8988T (cell line): ENCODE measurements around the gene UBE4B.
A peak's percentile ranks its signal among the peaks of the same experiment; 100 is the strongest.
"Not testable (repeated sequence)": the region's sequence is repeated elsewhere in the genome, so short reads cannot be mapped to it uniquely, and the experiment has no call there.

ENCODE experiments used
- DNase-seq: peaks from one replicate; pipeline ENCODE4 v3.0.0; 2011

Gene UBE4B

GRCh38 chr1:10032590-10033358, at the start of gene UBE4B:
Gene UBE4B (plus strand): TSS chr1:10032958. CDS start chr1:10033671, 713 bp downstream.
- peak; percentile 65 for DNase-seq

DNA sequence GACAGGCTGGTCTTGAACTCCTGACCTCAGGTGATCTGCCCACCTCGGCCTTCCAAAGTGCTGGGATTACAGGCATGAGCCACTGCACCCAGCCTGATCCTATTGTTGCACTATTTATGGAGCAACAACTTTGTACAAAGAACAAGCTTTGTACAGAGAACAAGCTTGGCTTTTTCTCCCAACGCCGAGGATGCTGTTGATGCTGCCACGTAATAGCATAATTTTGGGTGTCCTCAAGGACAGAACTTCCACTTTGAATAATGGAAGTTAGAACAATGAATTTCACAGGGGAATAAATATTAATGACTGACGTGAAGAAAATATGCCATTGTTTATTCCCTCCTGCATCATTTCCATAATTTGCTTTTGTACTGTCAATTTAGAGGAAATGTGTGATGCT, 48.5 kb upstream of the UBE4B start:
- no peak for DNase-seq

DNA sequence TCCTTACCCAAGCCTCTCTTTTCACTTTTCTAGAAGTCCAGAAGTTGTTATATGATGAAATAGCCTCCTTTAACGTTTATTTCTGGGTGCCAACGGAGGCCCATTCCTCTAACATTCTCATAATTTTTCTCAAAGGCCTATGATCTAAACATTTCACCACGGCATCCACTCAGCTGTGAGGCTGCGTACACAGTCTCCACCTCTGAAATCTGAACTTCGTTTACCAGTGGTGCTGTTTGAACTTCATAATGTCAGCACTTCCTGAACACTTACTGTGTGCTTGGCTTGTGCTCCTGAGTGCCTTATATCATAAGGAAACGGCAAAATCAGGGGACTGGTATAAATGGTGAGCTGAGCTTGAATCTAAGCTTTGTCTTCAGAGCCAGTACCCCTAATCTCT, 47.8 kb upstream of the UBE4B start:
- DNase-seq, result no peak

DNA sequence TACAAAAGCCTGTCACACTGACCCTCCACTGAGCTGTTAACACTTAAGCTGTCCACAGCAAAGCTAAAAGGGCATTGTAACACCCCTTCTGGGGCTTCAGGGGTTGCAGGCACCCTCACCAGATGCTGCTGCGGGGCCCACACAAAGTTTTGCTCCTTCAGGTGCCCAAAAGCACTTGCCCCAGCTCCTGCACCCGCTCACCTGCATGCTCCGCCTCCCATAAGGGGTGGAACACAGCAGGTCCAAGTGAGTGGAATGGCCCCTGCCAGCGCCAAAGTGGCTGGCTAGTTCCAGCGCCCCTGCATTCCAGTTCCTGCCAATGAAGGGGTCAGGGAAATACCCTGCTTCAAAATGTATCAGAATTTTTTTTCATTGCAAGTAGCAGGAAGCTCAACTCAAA, 43.0 kb upstream of the UBE4B start:
- no peak for DNase-seq

DNA sequence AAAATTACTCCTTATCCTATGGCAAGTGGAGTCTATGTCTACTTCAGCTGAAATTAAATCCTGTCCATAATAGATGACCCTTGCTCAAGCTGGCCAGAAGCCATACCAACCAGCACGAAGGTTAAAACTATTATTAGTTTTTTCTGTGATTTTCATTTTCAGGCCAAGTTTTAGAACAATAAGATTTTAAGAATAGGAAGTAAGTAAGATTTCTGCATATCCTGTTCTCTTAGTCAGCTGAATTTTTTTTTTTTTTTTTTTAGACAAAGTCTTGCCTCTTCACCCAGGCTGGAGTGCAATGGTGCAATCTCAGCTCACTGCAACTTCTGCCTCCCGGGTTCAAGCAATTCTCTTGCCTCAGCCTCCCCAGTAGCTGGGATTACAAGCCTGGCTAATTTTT, 41.8 kb upstream of the UBE4B start:
- DNase-seq, result no peak

DNA sequence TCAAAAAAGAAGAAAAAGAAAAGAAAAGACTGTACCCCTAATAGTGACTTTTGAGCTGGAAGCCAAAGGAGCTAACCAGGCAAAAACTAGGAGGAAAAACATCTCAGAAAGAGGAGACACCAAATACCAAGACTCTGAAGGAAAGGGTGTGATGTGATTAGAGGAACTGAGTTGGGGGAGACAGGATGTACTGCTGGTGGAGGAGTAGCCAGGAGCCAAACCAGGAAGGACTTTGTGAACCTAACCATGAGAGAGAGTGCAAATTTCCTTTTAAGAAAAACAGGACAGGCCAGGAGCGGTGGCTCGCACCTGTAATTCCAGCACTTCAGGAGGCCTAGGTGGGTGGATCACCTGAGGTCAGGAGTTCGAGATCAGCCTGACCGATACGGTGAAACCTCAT, 39.8 kb upstream of the UBE4B start:
- DNase-seq, result no peak

GRCh38 chr1:9993561-9994075, 39.1 kb upstream of the UBE4B start:
- DNase-seq, result no peak

DNA sequence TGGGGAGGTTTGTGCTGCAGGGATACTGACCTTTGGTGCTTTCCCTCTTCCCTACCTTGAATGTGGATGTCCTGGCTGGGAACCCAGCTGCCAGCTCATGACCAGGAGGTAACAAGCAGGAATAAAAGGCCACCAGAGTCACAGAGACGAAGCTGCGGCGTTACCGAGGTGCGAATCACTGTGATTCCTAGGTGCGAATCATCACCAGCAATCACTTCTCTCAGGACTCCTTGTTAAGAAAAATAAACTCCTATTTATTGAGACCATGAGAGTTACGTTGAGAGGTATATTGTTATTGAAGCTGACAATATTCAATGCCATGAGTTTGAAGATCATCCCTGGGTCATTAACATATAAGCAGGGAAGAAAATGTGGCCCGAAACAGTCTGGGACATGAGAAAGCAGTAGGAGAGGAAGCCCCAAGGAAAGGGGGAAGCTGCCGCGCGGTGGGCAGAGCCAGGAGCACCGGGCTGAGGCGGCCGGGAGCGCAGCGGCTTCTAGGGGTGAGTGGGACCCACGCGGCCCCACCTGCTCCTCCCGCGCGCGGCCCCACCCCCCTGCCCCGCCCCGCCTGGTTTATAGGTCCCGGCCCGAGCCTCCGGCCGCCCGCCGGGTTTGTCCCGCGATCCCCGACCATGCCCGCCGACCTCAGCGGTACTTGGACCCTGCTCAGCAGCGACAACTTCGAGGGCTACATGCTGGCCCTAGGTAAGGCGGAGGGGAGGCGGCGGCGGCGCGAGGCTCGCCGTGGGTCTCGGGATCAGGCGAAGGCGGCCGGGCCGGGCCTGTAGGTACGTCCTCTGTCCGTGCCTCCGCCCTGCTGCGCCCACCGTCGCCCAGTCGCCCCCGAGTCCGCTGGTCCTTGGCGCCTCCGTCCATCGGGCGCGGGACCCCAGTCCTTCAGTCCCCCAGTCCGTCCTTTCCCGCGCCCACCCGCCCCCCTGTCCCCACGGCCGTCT, 35.9 kb upstream of the UBE4B start, which contains the start of gene RBP7:
Gene RBP7, plus strand, starts transcription at position 605 of the 959 bp plus-strand sequence. Its CDS starts 31 bp downstream, at position 636.
- peak; percentile 60 for DNase-seq

- no peak for DNase-seq
These were observed 31.6 kb upstream of the UBE4B start for GRCh38 chr1:10001016-10001665.

DNA sequence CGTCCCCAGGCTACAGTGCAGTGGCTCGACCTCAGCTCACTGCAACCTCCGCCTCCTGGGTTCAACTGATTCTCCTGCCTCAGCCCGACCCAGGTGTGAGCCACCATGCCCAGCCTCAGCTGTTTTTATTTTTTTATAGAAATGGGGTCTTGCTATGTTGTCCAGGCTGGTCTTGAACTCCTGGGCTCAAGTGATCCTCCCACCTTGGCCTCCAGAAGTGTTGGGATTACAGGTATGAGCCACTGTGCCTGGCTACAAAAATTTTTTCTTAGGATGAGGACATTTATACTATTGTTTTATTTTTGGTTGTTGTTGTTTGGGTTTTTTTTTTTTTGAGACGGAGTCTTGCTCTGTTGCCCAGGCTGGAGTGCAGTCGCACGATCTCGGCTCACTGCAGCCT, 27.5 kb upstream of the UBE4B start:
- not testable (repeated sequence) for DNase-seq

- DNase-seq, result no peak
These were observed 25.6 kb upstream of the UBE4B start for GRCh38 chr1:10007169-10007568.

DNA sequence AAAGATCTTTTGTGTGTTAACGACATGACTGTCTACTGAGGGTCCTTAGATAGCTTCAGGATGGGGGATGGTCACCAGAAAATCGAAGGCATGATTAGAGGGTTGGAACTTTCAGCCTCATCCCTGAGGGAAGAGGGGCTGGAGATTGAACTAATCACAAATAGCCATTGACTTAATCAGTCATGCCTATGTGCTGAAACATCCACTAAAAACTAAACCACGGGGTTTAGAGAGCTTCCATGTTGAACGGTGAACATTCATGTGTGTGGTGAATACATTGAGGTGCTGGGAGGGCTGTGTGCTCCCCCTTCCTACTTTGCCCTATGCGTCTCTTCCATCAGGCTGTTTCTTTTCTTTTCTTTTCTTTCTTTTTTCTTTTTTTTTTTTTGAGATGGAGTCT, 18.7 kb upstream of the UBE4B start:
- DNase-seq, result no peak

- no peak for DNase-seq
These were observed 13.2 kb upstream of the UBE4B start for GRCh38 chr1:10019561-10019960.

DNA sequence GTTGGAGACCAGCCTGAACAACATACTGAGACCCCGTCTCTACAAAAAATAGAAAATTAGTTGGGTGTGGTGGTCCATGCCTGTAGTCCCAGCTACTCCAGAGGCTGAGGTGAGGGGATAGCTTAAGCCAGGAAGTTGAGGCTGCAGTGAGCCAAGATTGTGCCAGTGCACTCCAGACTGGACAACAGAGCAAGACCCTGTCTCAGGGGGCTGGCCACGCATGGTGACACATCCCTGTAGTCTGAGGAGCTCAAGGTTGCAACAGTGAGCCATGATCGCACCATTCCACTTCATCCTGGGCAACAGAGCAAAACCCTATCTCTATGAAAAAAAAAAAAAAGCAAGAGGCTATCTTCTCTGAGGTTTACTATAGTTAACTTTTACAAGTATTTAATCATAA, 12.7 kb upstream of the UBE4B start:
- DNase-seq, result no peak

- DNase-seq, result not testable (repeated sequence)
These were observed 12.1 kb upstream of the UBE4B start for GRCh38 chr1:10020678-10021077.

- DNase-seq, result not testable (repeated sequence)
These were observed 10.8 kb upstream of the UBE4B start for GRCh38 chr1:10021992-10022391.

DNA sequence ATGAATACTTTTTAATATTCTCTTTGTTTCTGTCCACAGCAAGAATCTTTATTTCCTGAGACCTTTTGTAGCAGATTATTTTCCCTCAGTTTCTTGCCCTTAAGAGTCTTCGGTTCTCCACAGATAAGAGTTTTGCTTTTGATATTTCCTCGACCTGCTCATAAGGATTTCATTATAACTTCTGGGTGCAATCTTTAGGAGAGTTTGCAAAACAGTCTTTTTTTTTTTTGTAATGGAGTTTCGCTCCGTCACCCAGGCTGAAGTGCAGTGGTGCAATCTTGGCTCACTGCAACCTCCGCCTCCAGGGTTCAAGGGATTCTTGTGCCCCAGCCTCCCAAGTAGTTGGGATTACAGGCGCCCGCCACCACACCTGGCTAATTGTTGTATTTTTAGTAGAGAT, 10.1 kb upstream of the UBE4B start:
- no peak for DNase-seq

DNA sequence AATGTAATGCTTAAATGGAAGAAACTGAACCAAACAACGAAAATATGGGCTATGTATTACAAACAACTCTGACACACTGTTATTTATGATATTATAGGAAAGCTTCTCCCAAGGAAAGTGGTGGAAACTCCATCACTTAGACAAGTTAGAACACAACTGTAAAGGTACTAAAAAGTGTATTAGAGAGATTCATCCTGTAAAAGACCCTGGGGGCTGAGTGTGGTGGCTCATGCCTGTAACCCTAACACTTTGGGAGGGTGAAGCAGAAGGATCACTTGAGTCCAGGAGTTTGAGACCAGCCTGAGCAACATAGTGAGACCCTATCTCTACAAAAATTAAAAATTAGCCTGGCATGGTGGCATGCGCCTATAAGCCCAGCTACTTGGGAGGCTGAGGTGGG, 7.4 kb upstream of the UBE4B start:
- DNase-seq, result no peak

- DNase-seq, result no peak
These were observed 5.7 kb upstream of the UBE4B start for GRCh38 chr1:10027027-10027426.

- DNase-seq, result not testable (repeated sequence)
These were observed 3.7 kb upstream of the UBE4B start for GRCh38 chr1:10028956-10029500.

DNA sequence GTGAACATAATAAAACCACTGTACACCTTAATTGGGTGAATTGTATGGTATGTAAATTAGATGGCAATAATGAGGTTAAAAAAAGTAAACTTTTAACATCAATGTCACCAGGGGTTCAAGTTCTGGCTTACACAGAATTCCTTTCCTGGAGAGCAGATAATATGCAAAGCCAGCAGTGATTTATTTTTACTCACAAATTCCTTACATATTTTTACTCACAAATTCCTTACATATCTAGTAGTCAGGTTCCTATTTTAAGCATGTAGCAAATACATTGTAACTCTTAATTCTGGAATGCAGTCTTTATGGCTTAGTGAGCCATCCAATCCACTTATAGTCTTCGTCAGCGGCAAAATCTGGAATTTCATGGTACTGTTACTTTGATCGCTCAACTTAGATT, 1.3 kb upstream of the UBE4B start:
- no peak for DNase-seq

GRCh38 chr1:10033359-10033845, 644 bp downstream of the UBE4B start:
- no peak for DNase-seq

DNA sequence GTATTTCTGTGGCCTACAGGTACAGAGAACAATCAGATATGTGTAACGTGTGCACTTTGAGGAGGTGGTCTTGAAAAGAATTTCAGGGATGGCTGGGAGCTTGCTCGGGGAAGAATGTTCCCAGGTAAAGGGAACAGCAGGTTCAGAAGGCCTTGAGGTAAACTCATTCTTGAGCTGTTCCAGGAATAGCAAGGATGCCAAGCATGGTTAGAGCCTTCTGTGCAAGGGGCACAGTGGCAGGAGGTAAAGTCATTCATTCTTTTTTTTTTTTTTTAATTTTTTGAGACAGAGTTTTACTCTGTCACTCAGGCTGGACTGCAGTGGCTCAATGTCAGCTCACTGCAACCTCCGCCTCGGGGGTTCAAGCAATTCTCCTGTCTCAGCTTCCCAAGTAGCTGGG, 10.0 kb downstream of the UBE4B start:
- DNase-seq, result no peak
